ENCODE data around the gene CHURC1.
A peak's percentile ranks its signal among the peaks of the same experiment; 100 is the strongest.

The CHURC1 gene

DNA sequence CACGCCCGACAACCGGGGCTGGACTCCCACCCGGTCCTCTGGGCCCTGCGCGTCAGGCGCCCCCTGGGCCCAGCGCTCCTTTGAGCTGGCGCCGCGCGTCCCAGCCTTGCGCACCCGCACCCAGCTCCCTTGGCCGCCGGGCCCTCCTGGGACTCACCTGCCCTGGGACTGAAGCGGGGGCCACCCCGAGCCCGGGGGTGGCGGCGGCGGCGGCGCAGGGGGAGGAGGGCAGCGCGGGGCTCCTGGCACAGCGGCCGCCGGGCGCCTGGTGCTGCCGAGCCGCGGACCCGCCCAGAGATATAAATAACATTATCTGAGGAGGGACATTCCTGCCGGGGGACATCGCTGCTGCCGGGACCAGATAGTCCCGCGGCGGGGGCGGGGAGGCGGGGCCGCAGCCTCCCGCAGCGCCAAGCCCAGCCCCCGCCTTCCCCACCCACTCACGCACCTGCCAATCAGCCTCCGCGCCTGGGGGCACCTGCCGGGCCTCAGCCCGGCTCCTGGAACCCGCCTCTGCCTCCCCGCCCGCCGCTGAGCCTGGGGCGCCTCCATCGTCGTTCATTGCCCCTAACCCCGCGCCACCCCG lies 34.5 kb upstream of the CHURC1 start, which contains the start of gene SPTB:
TSS of gene SPTB (minus strand) at position 273 of the 586 bp plus-strand sequence. CDS start 56,813 bp downstream, outside the sequence.
- Histone ChIP-seq H3K27ac (replicated peaks; ENCODE audit: low read length) (no peak within 1 kb of the TSS), H3K18ac (ENCODE audit: low read length) (peak within 1 kb of the TSS; percentile 73), H3K4ac (ENCODE audit: low read length) (no peak within 1 kb of the TSS), H3K23ac (ENCODE audit: low read depth, low read length, poor library complexity) (peak within 1 kb of the TSS; percentile 69), H2BK5ac (ENCODE audit: low read length) (no peak within 1 kb of the TSS), H3K27me3 (ENCODE audit: control insufficient read depth in 3 of 3, insufficient read depth in 3 of 3, low read depth in 1 of 3, low read length in 3 of 3) (peaks cover 5 to 97% (median 31%) of the 10 kb centered on the region in 3 experiments), H3K4me1 (ENCODE audit: control insufficient read depth in 2 of 2, insufficient read depth in 1 of 2, low read depth in 1 of 2, low read length in 2 of 2) (peaks cover 0 to 5% of the 10 kb centered on the region in 2 donors), H2BK12ac (ENCODE audit: low read length) (no peak within 1 kb of the TSS), H3K4me2 (ENCODE audit: insufficient read depth, low read length, poor library complexity, severe bottlenecking) (peak within 1 kb of the TSS; percentile 85), H3K14ac (ENCODE audit: low read length) (peak within 1 kb of the TSS; percentile 75), H2AFZ (ENCODE audit: low read length) (peak within 1 kb of the TSS; percentile 93), H2BK120ac (ENCODE audit: low read depth, low read length) (no peak within 1 kb of the TSS), H4K8ac (ENCODE audit: low read depth, low read length) (peak within 1 kb of the TSS; percentile 54), H2BK15ac (ENCODE audit: low read length) (peak within 1 kb of the TSS; percentile 51), H3K9me3 (replicated peaks in 1 of 2; ENCODE audit: control insufficient read depth in 2 of 2, insufficient read depth in 1 of 2, low read depth in 1 of 2, low read length in 2 of 2) (no peaks in the 10 kb centered on the region), H4K91ac (ENCODE audit: low read depth, low read length, poor library complexity) (no peak within 1 kb of the TSS), H3K4me3 (ENCODE audit: low read length in 2 of 2) (peak within 1 kb of the TSS; percentile 40 to 73), H3K36me3 (replicated peaks in 1 of 2; ENCODE audit: control insufficient read depth in 2 of 2, insufficient read depth in 2 of 2, low read length in 2 of 2) (no peaks in the 10 kb centered on the region), H3K79me1 (ENCODE audit: low read depth, low read length) (no peaks in the 10 kb centered on the region), H3K9ac (ENCODE audit: low read depth, low read length, poor library complexity) (peak within 1 kb of the TSS; percentile 73), H2AK5ac (ENCODE audit: low read depth, low read length) (peak within 1 kb of the TSS; percentile 68)
- DNase-seq (ENCODE audit: low spot score): peak; percentile 27
- no CpG with 5 or more reads among the region's 61 CpGs for WGBS, 2 donors (ENCODE audit: extremely low coverage in 2 of 2, insufficient read length in 2 of 2, insufficient replicate concordance in 1 of 2)

- H3K27me3 ChIP-seq (ENCODE audit: control insufficient read depth in 3 of 3, insufficient read depth in 3 of 3, low read depth in 1 of 3, low read length in 3 of 3): peaks cover 5 to 95% (median 31%) of the 10 kb centered on the region in 3 experiments
- H3K14ac ChIP-seq (ENCODE audit: low read length): no peak overlapping the region
- no peak overlapping the region for H3K23ac ChIP-seq (ENCODE audit: low read depth, low read length, poor library complexity)
- no peak overlapping the region for H4K8ac ChIP-seq (ENCODE audit: low read depth, low read length)
- peak overlapping the region; percentile 66 for H3K18ac ChIP-seq (ENCODE audit: low read length)
- H3K9ac ChIP-seq (ENCODE audit: low read depth, low read length, poor library complexity): peak overlapping the region; percentile 73
- no peak overlapping the region for H3K4ac ChIP-seq (ENCODE audit: low read length)
- H2AK5ac ChIP-seq (ENCODE audit: low read depth, low read length): no peak overlapping the region
- WGBS, 2 donors (ENCODE audit: extremely low coverage in 2 of 2, insufficient read length in 2 of 2, insufficient replicate concordance in 1 of 2): no CpG with 5 or more reads among the region's 49 CpGs
- H3K79me1 ChIP-seq (ENCODE audit: low read depth, low read length): no peaks in the 10 kb centered on the region
- H2BK120ac ChIP-seq (ENCODE audit: low read depth, low read length): no peak overlapping the region
- H3K4me3 ChIP-seq (ENCODE audit: low read length in 2 of 2): peak overlapping the region; percentile 40 to 73
- peak overlapping the region; percentile 93 for H2AFZ ChIP-seq (ENCODE audit: low read length)
- H3K27ac ChIP-seq (replicated peaks; ENCODE audit: low read length): no peak overlapping the region
- H2BK15ac ChIP-seq (ENCODE audit: low read length): no peak overlapping the region
- no peak overlapping the region for H2BK5ac ChIP-seq (ENCODE audit: low read length)
- H4K91ac ChIP-seq (ENCODE audit: low read depth, low read length, poor library complexity): no peak overlapping the region
- H3K4me2 ChIP-seq (ENCODE audit: insufficient read depth, low read length, poor library complexity, severe bottlenecking): peak overlapping the region; percentile 85
- H2BK12ac ChIP-seq (ENCODE audit: low read length): no peak overlapping the region
- DNase-seq (ENCODE audit: low spot score): peak; percentile 57
- no peaks in the 10 kb centered on the region for H3K9me3 ChIP-seq (replicated peaks in 1 of 2; ENCODE audit: control insufficient read depth in 2 of 2, insufficient read depth in 1 of 2, low read depth in 1 of 2, low read length in 2 of 2)
- H3K36me3 ChIP-seq (replicated peaks in 1 of 2; ENCODE audit: control insufficient read depth in 2 of 2, insufficient read depth in 2 of 2, low read length in 2 of 2): no peaks in the 10 kb centered on the region
- peaks cover 0 to 5% of the 10 kb centered on the region in 2 donors for H3K4me1 ChIP-seq (ENCODE audit: control insufficient read depth in 2 of 2, insufficient read depth in 1 of 2, low read depth in 1 of 2, low read length in 2 of 2)
Measured at GRCh38 chr14:64880221-64881121, 33.8 kb upstream of the CHURC1 start.

DNA sequence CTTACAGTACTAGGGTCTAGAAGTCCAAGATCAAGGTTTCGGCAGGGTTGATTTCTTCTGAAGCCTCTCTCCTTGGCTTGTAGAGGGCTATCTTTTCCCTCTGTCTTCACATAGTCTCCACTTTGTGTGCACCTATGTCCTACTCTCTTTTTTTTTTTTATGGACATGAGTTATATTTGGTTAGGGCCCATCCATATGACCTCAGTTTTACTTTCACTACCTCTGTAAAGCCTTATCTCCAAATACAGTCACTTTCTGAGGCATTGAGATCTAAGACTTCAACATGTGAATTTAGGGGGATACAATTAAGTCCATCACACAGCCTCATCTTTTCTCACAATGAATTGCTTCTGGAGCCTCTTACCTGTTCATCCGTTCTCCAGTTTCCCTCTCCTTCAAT lies 28.7 kb upstream of the CHURC1 start:
- WGBS, 2 donors (ENCODE audit: extremely low coverage in 2 of 2, insufficient read length in 2 of 2, insufficient replicate concordance in 1 of 2): no CpG with 5 or more reads among the region's 2 CpGs
- no peak for DNase-seq (ENCODE audit: low spot score)

DNA sequence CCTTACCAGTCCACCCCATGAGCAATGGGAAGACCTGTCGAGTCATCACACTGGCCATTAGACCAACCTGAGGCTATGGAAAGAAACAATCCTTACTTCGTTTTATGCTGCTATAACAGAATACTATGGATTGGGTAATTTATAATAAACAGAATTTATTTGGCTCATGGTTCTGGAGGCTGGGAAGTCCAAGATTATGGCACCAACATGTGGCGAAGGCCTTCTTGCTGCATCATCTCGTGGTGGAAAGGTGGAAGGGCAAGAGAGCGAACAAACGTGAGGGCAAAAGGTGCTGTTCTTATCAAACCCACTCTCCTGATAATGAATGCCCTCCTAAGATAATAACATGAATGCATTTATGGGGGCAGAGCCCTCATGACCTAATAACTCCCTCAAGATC lies 24.9 kb upstream of the CHURC1 start:
- H3K27me3 ChIP-seq (ENCODE audit: control insufficient read depth in 3 of 3, insufficient read depth in 3 of 3, low read depth in 1 of 3, low read length in 3 of 3): peaks cover 0 to 31% (median 0%) of the 10 kb centered on the region in 3 experiments
- H4K8ac ChIP-seq (ENCODE audit: low read depth, low read length): no peak overlapping the region
- H3K79me1 ChIP-seq (ENCODE audit: low read depth, low read length): no peaks in the 10 kb centered on the region
- no peak overlapping the region for H3K4me3 ChIP-seq (ENCODE audit: low read length in 2 of 2)
- no peak overlapping the region for H2BK5ac ChIP-seq (ENCODE audit: low read length)
- H3K9me3 ChIP-seq (replicated peaks in 1 of 2; ENCODE audit: control insufficient read depth in 2 of 2, insufficient read depth in 1 of 2, low read depth in 1 of 2, low read length in 2 of 2): no peaks in the 10 kb centered on the region
- H2AFZ ChIP-seq (ENCODE audit: low read length): no peak overlapping the region
- no peak overlapping the region for H3K18ac ChIP-seq (ENCODE audit: low read length)
- no peaks in the 10 kb centered on the region for H3K36me3 ChIP-seq (replicated peaks in 1 of 2; ENCODE audit: control insufficient read depth in 2 of 2, insufficient read depth in 2 of 2, low read length in 2 of 2)
- no peak overlapping the region for H2BK12ac ChIP-seq (ENCODE audit: low read length)
- H2BK15ac ChIP-seq (ENCODE audit: low read length): no peak overlapping the region
- H3K4ac ChIP-seq (ENCODE audit: low read length): no peak overlapping the region
- no peak overlapping the region for H3K9ac ChIP-seq (ENCODE audit: low read depth, low read length, poor library complexity)
- no peak overlapping the region for H3K23ac ChIP-seq (ENCODE audit: low read depth, low read length, poor library complexity)
- H4K91ac ChIP-seq (ENCODE audit: low read depth, low read length, poor library complexity): no peak overlapping the region
- no peak overlapping the region for H3K4me2 ChIP-seq (ENCODE audit: insufficient read depth, low read length, poor library complexity, severe bottlenecking)
- no peak overlapping the region for H3K14ac ChIP-seq (ENCODE audit: low read length)
- no peak for DNase-seq (ENCODE audit: low spot score)
- no peak overlapping the region for H3K27ac ChIP-seq (replicated peaks; ENCODE audit: low read length)
- no peak overlapping the region for H2AK5ac ChIP-seq (ENCODE audit: low read depth, low read length)
- H2BK120ac ChIP-seq (ENCODE audit: low read depth, low read length): no peak overlapping the region
- no peaks in the 10 kb centered on the region for H3K4me1 ChIP-seq (ENCODE audit: control insufficient read depth in 2 of 2, insufficient read depth in 1 of 2, low read depth in 1 of 2, low read length in 2 of 2)
- no CpG with 5 or more reads among the region's 6 CpGs for WGBS, 2 donors (ENCODE audit: extremely low coverage in 2 of 2, insufficient read length in 2 of 2, insufficient replicate concordance in 1 of 2)

More for the DNA sequence above, 28.7 kb upstream of the CHURC1 start:
- H2BK120ac ChIP-seq (ENCODE audit: low read depth, low read length): no peak overlapping the region
- no peak overlapping the region for H3K4me3 ChIP-seq (ENCODE audit: low read length in 2 of 2)
- no peak overlapping the region for H4K91ac ChIP-seq (ENCODE audit: low read depth, low read length, poor library complexity)
- H2BK15ac ChIP-seq (ENCODE audit: low read length): no peak overlapping the region
- peaks cover 2 to 65% (median 9%) of the 10 kb centered on the region in 3 experiments for H3K27me3 ChIP-seq (ENCODE audit: control insufficient read depth in 3 of 3, insufficient read depth in 3 of 3, low read depth in 1 of 3, low read length in 3 of 3)
- no peak overlapping the region for H3K14ac ChIP-seq (ENCODE audit: low read length)
- no peak overlapping the region for H3K4me2 ChIP-seq (ENCODE audit: insufficient read depth, low read length, poor library complexity, severe bottlenecking)
- no peak overlapping the region for H3K27ac ChIP-seq (replicated peaks; ENCODE audit: low read length)
- H2AFZ ChIP-seq (ENCODE audit: low read length): no peak overlapping the region
- H3K9ac ChIP-seq (ENCODE audit: low read depth, low read length, poor library complexity): no peak overlapping the region
- H2BK12ac ChIP-seq (ENCODE audit: low read length): no peak overlapping the region
- H4K8ac ChIP-seq (ENCODE audit: low read depth, low read length): no peak overlapping the region
- H3K23ac ChIP-seq (ENCODE audit: low read depth, low read length, poor library complexity): no peak overlapping the region
- no peak overlapping the region for H3K18ac ChIP-seq (ENCODE audit: low read length)
- H3K4ac ChIP-seq (ENCODE audit: low read length): no peak overlapping the region
- no peaks in the 10 kb centered on the region for H3K36me3 ChIP-seq (replicated peaks in 1 of 2; ENCODE audit: control insufficient read depth in 2 of 2, insufficient read depth in 2 of 2, low read length in 2 of 2)
- H3K9me3 ChIP-seq (replicated peaks in 1 of 2; ENCODE audit: control insufficient read depth in 2 of 2, insufficient read depth in 1 of 2, low read depth in 1 of 2, low read length in 2 of 2): no peaks in the 10 kb centered on the region
- H2BK5ac ChIP-seq (ENCODE audit: low read length): no peak overlapping the region
- H3K4me1 ChIP-seq (ENCODE audit: control insufficient read depth in 2 of 2, insufficient read depth in 1 of 2, low read depth in 1 of 2, low read length in 2 of 2): no peaks in the 10 kb centered on the region
- H3K79me1 ChIP-seq (ENCODE audit: low read depth, low read length): no peaks in the 10 kb centered on the region
- no peak overlapping the region for H2AK5ac ChIP-seq (ENCODE audit: low read depth, low read length)
